Measurements from ENCODE around the gene FUT3.
"Not testable (repeated sequence)": the region's sequence is repeated elsewhere in the genome, so short reads cannot be mapped to it uniquely, and the experiment has no call there.

Gene FUT3

DNA sequence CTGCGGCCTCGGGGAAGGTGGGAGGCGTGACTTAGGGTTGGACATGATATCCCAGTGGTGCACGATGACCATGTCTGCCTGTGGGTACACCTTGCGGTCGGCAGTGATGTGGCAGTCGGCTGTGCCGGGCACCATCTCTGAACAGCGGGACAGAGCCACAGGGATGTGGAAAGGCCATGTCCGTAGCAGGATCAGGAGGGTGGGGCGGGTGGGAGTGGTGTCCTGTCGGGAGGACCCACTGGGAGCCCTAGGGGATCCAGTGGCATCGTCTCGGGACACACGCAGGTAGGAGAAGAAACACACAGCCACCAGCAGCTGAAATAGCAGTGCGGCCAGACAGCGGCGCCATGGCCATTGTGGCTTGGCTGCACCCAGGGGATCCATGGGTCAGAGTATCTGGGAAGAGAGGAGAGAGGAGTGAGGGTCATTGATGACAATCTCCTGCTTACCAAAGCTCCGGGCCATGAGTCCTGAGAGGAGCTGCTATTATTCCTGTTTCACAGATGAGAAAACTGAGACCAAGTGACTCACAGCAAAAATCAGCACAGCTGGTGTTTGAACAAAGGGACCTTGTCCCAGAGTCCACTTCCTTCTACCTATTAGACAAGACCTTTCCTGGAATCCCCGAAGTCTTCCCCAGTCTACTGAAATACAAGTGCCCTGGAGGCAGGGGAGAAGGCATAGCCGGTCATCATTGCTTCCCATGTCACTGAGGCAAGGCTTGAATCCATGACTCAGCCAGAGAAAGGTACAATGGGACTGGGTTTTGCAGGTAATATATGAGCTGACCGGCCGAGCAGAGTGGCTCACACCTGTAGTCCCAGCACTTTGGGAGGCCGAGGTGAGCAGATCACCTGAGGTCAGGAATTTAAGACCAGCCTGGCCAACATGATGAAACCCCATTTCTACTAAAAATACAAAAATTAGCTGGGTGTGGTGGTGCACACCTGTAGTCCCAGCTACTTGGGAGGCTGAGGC, 6.5 kb downstream of the FUT3 start:
- ATAC-seq = no peak

- no peak for ATAC-seq
These were observed 7.8 kb downstream of the FUT3 start for GRCh38 chr19:5843295-5843927.

- not testable (repeated sequence) for ATAC-seq
These were observed 9.5 kb downstream of the FUT3 start for GRCh38 chr19:5841735-5842111.

DNA sequence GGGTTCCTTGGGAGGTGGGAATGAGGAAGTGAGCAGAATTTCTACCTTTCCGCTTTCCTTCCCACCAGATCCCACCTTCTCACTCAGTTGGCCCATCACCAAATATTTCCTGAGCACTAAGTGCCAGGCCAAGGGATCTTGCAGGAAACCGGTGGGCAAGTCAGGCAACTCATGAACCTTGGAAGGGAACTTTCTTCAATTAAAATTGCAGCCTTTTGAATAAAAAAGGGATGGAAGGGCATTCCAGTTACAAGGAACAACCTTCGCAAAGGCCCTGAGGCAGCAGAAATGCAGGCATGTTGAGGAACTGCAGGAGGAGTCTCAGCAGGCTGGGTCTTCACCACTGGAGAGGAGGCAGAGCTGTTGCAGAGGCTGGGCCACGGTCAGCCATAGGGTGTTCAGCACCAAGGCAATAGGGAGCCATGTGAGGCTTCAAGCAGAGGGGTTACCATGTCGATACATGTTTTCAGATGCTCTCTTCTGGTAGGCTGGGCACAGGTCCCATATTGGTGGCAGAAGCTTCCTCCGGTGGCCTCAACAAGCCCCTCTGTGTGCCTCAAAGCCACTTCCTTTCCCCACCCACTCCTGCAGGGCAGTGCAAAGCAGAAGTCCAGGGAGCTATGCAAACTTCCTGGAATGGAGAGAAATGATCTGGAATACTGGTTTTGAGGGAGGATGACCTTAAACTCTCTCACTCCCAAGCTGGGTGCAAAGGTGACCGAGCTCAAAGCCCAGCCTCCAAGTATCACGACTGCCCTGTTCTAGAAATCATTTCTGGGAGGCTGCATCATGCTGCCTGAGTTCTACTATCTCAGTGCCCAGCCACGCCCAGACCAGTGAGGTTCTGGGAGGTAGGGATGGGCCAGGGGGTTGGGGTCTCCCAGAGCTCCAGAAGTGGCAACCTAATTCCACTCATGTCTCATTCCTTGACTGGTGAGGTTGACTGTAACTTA, 11.9 kb downstream of the FUT3 start, which contains the start of gene FUT6:
Gene FUT6 (minus strand): TSS at position 638 of the 953 bp plus-strand sequence. CDS start 7,135 bp downstream, outside the sequence.
- ATAC-seq = no peak

DNA sequence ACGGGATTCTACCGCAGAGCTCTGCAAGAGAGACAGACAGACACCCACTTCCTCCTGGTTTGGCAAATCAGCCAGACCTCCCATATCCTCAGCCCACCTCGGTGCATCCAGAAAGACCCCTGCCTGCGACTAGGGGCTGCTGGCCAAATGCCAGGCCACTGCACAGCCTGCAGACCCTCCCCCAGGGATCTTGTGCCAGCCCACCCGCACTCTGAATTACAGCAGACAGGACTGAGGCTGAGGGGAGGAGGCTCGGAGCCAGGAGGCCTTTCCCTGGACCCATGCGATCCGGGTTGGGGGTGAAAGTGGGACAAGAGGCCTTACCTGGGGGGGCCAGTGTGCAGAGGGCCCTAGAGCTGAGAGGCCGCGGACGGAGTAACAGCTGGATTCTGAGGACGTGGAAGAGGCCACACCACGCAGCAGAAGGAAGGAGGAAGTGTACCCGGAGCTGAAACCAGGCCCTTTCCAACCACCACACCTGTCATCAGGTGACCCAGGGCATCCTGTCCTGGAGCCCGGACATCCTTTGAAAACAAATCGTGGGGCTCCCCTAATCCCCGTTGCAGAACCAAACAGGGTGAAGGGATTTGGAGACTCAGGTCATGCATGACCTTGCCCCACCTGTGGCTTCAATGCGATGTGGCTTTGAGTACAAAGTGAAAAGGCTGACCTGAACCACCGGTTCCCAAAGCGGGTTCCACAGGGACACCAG, 12.7 kb downstream of the FUT3 start:
- ATAC-seq = no peak

- no peak for ATAC-seq
These were observed 13.4 kb downstream of the FUT3 start for GRCh38 chr19:5837761-5838352.

- ATAC-seq = no peak
These were observed 18.6 kb downstream of the FUT3 start for GRCh38 chr19:5832527-5833216.

DNA sequence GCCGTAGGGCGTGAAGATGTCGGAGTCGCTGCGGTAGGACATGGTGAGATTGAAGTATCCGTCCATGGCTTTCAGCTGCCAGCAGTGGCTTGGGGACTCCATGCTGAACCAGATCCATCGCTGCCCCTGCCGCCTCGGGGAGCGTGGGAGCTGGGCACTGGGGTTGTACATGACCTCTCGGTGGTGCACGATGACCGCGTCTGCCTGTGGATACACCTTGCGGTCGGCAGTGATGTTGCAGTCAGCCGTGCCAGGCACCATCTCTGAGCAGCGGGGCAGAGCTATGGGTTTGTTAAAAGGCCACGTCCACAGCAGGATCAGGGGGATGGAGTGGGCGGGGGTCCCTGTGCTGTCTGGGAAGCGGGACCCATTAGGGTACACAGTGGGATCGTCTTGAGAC, 19.2 kb downstream of the FUT3 start:
- ATAC-seq = no peak

- ATAC-seq = no peak
These were observed 20.1 kb downstream of the FUT3 start for GRCh38 chr19:5831159-5831558.

- ATAC-seq = no peak
These were observed 21.5 kb downstream of the FUT3 start for GRCh38 chr19:5829567-5830310.

GRCh38 chr19:5828661-5829566, 22.3 kb downstream of the FUT3 start:
- ATAC-seq = no peak

DNA sequence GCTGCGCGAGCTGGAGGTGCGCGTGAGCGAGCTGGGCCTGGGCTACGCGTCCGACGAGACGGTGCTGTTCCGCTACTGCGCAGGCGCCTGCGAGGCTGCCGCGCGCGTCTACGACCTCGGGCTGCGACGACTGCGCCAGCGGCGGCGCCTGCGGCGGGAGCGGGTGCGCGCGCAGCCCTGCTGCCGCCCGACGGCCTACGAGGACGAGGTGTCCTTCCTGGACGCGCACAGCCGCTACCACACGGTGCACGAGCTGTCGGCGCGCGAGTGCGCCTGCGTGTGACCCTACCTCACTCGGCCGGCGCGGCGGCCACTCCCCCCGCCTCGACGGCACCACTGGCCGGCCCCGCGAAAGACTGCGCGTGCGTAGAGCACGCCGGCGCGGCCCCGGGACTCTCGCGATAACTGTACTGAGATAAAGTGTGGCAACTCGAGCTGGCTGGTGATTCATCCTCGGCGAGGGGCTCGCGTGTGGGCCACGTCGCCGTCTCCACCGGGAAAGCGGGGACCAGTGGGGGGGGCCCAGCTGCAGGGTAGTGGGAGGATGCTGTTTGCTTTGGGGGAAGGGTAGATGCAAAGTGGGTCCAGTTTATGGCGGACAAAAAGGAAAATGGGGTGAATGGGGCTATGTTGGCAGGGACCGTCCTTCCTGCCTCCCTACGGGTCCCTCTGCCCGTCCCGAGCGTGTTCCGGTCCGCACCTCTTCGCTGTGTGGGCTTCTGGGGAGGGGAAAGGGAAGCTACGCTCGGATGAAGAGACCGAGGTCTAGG, 23.2 kb downstream of the FUT3 start:
- ATAC-seq = peak; percentile 81 to 83

DNA sequence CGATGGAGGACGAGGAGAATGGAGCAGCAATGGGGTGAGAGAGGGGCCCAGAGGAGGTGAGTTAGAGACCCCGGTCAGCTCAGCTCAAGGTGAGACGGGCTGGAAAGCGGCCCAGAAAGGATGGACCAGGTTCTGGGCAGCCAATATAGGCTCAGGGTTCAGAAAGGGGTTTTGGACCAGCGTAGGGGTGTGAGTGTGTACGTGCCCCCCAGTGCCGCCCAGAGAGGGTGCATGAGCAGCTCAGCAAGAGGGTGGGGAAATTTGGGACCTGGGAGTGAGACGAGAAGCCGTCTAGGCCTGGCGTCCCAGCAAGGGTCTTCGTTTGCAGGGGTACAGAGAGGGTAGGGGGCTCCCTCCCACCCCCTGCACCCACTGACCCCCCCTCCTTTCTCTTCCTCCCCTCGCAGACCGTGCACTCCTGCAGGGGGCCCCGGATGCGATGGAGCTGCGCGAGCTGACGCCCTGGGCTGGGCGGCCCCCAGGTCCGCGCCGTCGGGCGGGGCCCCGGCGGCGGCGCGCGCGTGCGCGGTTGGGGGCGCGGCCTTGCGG, 23.8 kb downstream of the FUT3 start:
- no peak for ATAC-seq

GRCh38 chr19:5826531-5827341, 24.5 kb downstream of the FUT3 start:
- no peak for ATAC-seq

DNA sequence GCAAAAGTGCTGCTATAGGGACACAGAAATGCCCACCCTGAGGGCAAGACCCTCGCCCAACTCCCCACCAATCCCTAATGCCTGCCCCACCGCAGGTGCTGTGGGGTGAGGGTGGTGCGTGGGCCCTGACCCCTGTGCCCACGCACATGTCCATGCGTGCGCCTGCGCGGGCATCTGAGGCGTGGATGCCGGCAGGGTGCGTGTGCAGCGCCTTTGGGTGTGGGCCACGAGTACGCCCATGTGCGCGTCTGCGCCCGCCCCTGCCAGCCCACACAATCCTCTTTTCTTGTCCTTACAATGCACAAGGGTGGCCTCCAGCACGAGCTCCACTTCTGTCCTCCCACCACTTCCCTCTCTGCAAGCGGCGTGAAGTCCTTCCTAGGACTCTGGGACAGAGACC, 26.1 kb downstream of the FUT3 start:
- ATAC-seq = no peak

DNA sequence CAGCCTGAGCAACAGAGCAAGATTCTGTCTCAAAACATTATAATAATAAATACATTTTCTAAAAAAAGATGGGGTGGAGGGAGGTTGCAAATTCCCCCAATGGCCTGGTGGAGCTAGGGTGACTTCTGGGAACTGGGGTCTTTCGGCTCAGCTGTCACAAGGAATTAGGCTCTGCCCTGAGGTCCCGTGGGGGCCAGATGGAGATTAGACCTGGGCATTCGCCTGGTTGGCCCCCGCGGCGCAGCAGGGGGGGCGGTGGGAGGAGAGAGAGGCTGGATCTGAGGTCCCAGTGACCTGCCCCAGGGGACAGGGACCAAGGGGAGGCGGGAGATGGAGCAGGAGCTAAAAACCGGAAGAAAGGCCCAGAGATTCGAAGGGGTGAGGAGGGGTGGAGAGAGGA, 26.5 kb downstream of the FUT3 start:
- no peak for ATAC-seq
